Stimulated activated CD8-positive, alpha-beta memory T cell treated with anti-CD3 and anti-CD28 coated beads, Interleukin-12 subunit alpha, Interleukin-12 subunit beta, amount 100 ng/mL, for 24 hours (primary cell): ENCODE data around the gene ZBTB46.

Source experiments
- DNase-seq: peaks from one replicate; pipeline ENCODE4 v3.0.0-alpha.2; 2020; ENCODE audit errors: extremely low read depth

ZBTB46 gene

GRCh38 chr20:63745961-63746731 lies 84.9 kb downstream of the ZBTB46 start:
- DNase-seq: no peak

DNA sequence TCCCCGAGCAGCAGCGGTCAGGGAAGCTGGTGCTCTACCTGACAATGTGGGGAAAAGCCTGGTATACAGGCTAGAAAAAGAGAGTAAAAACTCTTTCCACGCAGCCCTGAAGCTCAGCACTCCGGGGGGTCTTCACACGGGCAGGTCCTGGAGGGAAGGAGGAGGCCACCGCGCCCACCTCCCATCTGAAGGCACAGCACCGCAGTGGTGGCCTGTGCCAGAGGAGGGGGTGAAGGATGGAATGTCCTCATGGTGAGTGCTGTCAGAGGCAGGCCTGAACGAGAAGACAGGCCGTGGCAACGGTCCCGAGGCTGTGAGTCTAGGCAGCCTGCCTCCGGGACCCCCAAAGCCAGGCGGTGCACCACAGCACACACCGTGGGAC lies 85.6 kb downstream of the ZBTB46 start:
- DNase-seq: no peak

DNA sequence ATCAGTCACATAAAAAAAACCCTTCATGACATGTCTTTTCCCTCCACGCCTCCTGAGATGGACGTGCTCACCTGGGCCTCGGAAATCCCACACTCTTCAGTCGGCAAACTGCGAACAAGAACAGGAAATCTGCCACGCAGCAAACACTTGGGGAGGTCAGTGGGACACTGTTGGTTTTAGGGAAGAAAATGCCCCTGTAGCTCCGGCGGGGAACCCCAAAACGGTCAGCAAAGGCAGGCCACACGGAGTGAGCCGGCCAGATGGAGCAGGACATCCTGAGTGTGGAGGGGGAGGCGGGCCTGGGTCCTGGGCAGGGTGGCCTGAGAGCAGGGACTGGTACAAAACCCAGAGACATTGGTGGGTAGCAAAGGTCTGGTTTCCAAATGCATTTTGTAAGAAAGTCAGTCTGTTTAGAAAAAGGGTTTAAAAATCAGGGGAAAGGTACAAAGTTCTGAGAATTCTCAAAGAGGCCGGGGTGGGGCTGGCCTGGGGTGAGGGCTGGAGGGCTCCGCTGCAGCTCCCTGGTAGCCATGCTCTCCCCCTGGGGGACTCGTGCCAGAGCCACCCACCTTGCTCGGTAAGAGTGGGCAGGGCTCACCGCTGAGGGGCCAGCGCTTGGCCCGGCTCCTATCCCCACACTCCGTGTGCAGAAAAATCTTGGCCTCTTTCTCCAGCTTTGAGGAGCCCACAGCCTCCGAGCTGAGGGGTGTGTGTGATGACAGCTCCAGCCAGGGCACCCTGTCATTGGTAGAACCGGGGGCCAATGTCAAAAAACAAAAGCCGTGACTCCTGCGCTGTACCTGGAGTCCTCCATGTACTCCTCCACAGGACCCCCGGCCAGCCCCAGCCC lies 86.3 kb downstream of the ZBTB46 start:
- no peak for DNase-seq

GRCh38 chr20:63744158-63744557 lies 86.9 kb downstream of the ZBTB46 start:
- no peak for DNase-seq

- DNase-seq: no peak
Observed at GRCh38 chr20:63743210-63743970, 87.7 kb downstream of the ZBTB46 start.

DNA sequence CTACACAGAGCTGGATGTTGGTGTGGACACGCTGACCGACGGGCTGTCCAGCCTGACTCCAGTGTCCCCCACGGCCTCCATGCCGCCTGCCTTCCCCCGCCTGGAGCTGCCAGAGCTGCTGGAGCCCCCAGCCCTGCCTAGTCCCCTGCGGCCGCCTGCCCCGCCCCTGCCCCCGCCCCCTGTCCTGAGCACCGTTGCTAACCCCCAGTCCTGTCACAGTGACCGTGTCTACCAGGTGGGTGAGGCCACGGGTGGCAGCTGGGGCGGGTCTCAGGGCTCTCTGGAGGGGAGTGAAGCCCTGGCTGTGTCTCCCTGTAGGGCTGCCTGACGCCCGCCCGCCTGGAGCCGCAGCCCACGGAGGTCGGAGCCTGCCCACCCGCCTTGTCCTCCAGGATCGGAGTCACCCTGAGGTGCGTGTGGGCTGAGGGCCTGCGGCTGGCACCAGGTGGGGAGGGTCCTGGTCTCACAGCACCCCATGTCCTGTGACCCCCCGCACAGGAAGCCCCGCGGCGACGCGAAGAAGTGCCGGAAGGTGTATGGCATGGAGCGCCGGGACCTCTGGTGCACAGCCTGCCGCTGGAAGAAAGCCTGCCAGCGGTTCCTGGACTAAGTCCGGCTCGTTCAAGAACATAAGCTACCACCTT lies 88.6 kb downstream of the ZBTB46 start:
- no peak for DNase-seq

DNA sequence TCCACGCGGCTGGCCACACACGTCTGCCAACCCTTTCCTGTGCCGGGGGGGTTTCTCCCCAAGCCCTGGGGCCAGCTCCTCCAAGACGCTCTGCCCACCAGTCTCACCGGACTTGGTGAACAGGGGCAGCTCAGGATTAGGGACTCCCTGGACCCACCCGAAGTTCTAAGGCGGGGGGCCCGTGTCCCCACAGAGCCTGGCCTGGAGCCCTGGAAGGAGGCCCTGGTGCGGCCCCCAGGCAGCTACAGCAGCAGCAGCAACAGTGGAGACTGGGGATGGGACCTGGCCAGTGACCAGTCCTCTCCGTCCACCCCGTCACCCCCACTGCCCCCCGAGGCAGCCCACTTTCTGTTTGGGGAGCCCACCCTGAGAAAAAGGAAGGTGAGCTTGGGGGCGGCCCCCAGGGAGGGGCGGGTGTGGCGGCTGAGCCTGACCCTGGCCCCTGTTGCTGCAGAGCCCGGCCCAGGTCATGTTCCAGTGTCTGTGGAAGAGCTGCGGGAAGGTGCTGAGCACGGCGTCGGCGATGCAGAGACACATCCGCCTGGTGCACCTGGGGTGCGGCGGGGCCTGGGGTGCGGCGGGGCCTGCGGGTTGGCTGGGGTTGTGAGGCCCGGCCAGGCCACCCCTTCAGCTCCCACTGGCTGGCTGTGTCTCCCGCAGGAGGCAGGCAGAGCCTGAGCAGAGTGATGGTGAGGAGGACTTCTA lies 89.2 kb downstream of the ZBTB46 start:
- DNase-seq: no peak

DNA sequence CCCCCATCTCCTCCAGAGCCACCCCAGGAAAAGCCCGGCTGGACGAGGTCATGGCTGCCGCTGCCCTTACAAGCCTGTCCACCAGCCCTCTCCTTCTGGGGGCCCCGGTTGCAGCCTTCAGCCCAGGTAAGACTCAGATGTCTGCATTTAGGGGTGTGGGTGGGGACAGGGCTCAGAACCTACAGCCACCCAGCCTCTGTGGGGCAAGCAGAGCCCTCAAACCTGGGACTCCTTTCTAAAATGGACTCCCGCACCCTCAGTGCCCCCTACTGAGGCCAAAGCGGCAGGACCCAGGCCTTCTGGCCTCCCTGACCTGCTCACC lies 89.7 kb downstream of the ZBTB46 start:
- no peak for DNase-seq

DNA sequence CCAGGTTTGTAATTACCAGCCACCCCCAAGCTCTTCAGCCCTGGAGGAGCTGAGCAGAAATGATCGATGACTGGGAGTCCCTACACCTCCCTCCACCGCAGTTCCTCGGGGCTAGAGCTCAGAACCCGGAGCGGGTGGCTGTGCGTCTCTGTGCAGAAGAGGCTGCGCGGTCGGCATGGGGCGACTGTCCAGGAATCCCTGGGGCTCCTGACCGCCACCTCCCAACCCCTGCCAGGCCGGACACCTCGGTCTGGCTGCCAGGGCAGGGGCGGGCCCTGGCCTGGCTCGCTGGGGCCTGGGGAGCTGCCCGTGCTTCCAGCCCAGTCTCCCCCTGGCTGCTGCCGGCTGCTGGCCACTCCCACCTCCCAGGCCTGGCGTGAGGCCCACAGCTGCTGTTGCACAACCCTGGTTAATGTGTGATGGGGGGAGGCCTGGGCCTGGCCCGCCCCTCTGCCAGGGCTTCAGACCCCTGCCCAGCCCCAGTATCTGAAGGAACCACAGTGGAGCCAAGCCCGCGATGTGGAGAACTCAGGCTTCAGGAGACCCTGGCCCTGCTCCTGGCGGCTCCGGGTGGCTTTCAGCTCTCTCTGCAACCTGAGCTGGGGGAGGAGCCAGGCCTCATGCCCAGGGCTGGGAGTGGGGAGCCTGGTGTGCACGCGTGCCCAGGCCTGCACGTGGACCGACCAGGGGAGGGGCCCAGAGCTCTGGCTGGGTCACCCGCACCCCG lies 90.3 kb downstream of the ZBTB46 start:
- no peak for DNase-seq

DNA sequence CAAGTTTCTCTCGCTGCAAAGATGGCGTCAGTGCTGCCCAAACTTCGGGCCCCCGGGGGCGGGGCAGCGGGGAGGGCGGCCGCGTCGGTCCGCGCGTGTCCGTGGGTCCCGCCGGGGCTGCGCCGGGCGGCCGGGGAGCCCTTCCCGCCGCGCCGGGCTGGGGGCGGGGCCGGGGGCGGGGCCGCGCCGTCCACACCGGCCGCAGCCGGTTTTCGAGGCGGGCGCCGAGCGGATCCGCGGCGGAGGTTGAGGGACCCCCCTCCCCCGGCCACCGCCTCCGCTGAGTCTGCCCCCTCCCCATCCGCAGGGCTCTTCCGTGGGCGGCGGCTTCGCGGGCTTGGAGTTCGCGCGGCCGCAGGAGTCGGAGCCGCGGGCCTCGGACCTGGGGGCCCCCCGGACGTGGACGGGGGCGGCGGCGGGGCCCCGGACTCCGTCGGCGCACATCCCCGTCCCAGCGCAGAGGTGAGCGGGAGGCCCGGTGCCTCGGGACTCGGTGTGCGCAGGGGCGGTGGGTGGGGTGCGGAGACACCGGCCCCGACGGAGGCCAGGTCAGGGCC lies 90.9 kb downstream of the ZBTB46 start:
- DNase-seq: no peak

DNA sequence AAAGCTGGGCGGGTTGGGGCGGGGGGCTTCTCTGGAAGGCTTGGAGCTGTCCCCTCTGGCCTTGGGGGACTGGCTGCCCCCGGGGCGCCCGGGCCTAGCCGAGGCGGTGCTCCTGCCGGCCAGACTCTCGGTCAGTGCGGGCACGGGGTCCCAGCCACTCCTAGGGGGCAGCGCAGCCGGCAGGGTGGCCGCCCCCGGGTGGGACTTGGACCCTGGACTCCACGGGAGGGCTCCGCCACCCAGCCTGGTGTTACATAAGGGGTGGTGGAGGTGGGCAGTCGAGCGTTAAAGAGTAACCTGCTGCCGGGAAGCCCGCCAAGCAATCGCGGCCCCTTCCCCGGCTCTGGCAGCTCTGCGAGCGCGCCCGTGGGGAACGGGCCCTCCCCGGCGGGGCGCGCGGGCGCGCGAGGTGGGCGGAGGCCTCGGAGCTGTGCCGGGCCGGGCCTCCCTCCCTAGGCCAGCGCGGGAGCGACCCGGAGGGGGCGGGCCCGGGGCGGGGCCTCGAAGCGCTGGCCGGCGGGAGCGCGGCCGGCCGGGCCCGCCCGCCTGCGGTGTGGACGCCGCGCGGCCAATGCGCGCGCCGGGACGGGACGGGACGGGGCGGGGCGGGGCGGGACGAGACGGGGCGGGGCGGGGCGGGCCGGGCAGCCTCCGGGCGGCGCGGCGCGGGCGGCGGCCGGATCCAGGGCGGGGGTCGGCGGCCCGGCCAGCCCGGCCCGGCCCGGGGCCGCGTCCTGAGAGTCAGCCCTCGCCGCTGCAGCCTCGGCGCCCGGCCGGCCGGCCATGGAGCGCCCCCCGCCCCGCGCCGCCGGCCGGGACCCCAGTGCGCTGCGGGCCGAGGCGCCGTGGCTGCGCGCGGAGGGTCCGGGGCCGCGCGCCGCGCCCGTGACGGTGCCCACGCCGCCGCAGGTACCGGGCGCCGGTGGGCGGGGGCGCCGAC lies 91.7 kb downstream of the ZBTB46 start, which contains the start of gene SLC2A4RG:
TSS of gene SLC2A4RG (plus strand) at position 647 of the 940 bp plus-strand sequence. CDS start at position 784, 137 bp downstream.
- DNase-seq: no peak

GRCh38 chr20:63738687-63739129 lies 92.4 kb downstream of the ZBTB46 start:
- DNase-seq: no peak

DNA sequence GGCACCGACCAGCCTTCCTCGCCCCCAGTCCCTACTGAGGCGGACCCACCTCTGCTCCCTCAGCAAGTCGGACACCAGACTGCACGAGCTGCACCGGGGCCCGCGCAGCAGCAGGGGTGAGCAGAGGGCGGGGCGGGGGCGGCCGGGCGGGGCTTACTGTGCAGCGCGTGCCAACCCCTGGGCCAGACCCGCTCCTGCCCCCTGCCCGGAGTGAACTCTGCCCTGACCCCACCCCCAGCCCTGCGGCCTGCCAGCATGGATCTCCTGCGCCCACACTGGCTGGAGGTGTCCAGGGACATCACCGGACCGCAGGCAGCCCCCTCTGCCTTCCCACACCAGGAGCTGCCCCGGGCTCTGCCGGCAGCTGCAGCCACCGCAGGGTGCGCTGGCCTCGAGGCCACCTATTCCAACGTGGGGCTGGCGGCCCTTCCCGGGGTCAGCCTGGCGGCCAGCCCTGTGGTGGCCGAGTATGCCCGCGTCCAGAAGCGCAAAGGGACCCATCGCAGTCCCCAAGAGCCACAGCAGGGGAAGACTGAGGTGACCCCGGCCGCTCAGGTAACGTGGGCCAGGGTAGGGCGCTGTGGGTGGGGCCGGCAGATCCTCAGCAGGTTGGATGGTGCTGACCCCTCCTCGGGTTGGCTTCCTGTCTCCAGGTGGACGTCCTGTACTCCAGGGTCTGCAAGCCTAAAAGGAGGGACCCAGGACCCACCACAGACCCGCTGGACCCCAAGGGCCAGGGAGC lies 92.9 kb downstream of the ZBTB46 start:
- DNase-seq: no peak

DNA sequence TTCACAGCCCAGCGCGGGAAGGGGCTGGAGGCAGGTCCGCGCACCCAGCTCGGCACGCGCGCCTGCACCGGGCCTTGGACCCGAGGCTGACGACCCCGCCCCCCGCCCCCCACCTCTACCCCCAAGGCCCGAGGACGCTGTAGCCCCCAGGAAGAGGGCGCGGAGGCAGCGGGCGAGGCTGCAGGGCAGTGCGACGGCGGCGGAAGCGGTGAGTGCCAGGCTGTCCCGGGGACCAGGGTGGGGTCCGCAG lies 93.4 kb downstream of the ZBTB46 start:
- DNase-seq: no peak

DNA sequence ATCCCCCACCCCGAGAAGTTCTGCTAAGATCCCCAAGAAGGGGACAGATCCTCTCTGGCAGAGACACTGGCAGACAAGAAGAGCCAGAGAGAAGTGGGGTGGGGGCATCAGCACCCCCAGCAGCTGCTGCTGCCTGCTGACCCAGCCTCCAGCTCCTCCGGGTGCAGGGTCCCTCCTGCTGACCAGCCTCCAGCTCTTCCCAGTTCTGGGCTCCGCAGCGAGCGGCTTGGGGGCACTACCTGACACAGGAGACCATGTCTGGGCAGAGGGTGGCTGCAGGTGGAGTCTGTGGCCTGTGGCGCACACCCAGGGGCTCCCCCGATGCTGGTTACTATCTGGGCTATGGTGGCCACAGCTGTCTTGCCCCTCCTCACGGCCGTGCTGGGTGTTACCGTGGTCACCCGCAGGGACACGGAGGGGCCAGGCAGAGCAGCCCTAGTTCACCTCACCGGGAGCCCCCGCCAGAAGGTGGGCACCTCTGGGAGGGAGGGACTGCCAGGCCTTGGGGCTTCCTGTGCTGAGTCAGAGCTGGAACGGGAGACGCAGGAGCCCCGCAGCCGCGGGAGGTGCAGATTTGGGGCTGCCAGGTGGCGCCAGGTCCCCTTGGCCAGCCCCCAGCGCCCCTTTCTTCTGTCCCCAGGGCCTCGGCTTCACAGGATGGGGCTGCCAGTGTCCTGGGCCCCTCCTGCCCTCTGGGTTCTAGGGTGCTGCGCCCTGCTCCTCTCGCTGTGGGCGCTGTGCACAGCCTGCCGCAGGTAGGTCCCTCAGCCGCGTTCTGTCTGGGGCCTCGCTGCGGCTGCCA lies 94.0 kb downstream of the ZBTB46 start:
- no peak for DNase-seq

GRCh38 chr20:63735859-63736718 lies 95.0 kb downstream of the ZBTB46 start, which contains the start of gene LIME1:
Gene LIME1 (plus strand): TSS chr20:63736664. CDS start chr20:63737550, 886 bp downstream.
- no peak for DNase-seq
